HG03097 (cell line): ENCODE results near the gene USP50.
"Not testable (repeated sequence)": the region's sequence is repeated elsewhere in the genome, so short reads cannot be mapped to it uniquely, and the experiment has no call there.

Experiments used
- ATAC-seq: cut with Tn5 transposase; IDR thresholded peaks from one replicate; pipeline ENCODE4 v1.9.1; 2021; ENCODE audit not compliant: unreplicated experiment, low FRiP score

The USP50 gene

DNA sequence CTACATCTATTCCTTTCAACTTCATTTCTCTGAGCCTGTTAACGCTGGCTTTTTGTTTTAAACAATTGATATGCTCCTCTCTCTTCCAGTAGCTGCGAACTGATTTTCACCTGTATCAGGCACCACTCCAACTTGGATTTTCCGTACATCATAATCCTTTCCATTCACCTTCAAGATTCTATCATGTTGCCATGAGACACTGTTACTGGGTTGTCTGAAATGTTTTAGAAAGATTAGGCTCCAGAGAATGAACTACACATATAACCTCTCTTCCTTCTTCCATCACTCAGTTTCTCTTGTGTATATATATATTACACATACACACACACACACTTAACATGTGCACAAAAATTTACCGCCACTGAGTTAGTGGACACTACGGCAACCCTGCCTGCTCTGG lies at the start of gene USP50:
Gene USP50, minus strand, starts transcription at position 101 of the 400 bp plus-strand sequence. CDS start 141 bp downstream, outside the sequence.
- no peak for ATAC-seq

- no peak for ATAC-seq
Measured at GRCh38 chr15:50594311-50594710, 47.8 kb upstream of the USP50 start.

- no peak for ATAC-seq
Measured at GRCh38 chr15:50593761-50594160, 47.3 kb upstream of the USP50 start.

DNA sequence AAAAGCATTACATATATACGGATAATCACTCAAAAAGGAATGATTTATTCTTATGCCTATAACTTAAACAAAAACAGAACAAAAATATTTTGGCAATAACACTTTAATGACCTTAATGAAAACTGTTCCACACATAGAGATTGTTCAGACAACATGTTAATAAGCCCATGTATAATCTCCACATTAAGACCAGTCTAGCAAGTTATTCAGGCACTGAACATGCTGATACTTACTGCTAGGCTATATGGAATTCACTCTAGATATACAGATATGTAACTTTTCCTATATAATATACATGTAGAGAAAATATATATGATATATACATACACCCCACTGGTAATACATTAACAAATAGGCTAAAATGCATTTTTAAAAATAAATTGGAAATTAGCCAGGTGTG lies 43.8 kb upstream of the USP50 start:
- no peak for ATAC-seq

GRCh38 chr15:50577492-50577891 lies 31.0 kb upstream of the USP50 start:
- ATAC-seq: no peak

GRCh38 chr15:50576166-50576565 lies 29.7 kb upstream of the USP50 start:
- no peak for ATAC-seq

GRCh38 chr15:50573842-50574241 lies 27.4 kb upstream of the USP50 start:
- ATAC-seq: not testable (repeated sequence)

- ATAC-seq: no peak
Measured at GRCh38 chr15:50563756-50564155, 17.3 kb upstream of the USP50 start.

- no peak for ATAC-seq
Measured at GRCh38 chr15:50562735-50563640, 16.5 kb upstream of the USP50 start.

DNA sequence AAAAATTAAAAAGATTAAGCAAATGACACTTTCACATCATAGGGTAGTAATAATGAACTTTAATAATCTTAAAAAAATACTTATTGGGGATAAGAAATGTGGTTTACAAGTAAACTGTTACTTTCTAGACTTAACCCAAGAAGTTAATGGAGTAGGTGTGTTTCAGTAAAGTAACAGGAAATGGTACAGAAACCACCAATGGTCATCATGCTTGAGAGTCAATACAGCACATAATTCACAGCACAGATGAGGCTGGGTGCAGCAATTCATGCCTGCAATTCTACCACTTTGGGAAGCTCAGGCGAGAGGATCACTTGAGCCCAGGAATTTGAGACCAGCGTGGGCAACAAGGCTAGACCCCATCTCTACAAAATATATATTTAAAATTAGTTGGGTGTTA lies 11.5 kb upstream of the USP50 start:
- no peak for ATAC-seq

DNA sequence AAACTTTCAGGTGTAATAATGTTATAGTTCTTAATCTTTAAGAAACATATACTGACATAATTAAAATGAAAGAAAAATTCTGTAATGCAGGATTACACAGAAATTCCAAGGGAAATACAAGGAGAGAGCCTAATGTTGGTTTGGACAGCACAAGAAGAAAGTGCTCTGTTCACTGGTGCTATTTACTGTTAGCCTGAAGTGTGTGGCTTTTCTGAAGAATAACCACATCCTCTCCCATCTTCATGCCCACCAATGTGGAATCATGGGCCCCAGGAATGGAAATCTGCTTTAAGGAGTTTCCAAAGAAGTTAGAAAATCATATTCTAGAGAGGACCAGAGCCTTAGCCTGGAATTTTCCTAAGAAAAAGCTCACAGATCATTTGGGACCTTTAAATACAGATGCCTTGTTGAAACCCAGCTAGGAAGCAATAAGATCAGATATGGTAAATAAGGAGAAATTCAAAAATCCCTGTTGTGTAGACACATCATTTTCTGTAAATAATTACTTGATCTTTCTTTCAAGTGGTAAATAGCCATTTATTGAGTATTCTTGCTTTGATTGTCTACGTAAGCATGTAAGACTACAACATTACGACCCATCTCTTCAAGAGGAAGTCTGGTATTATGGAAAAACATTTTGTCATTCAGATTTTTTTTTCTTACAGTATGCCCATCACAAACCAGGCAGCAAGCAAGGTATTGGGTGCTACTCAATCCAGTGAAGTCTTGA lies 10.3 kb upstream of the USP50 start:
- ATAC-seq: no peak

GRCh38 chr15:50552238-50552637 lies 5.8 kb upstream of the USP50 start:
- no peak for ATAC-seq

GRCh38 chr15:50549326-50549725 lies 2.9 kb upstream of the USP50 start:
- ATAC-seq: no peak

DNA sequence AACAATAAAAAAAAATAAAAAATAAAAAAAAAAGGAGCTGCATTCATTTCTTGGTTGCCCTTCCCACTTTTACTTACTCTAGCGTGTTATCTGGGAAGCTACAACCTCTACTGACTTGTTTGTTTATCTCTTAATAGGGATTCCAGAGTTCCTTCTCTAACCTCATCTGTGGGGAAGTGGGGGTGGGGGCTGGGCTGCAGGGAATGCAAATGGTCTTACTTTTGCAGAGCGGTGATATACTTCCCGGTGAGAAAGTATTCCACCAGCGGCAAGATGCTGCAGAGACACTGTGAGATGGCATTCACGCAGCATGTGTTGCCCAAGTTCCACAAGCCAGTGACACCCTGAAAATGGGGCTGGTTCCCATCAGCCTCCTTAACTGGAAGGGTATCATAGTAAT lies 2.1 kb downstream of the USP50 start:
- ATAC-seq: no peak

- ATAC-seq: no peak
Measured at GRCh38 chr15:50543556-50543955, 2.9 kb downstream of the USP50 start.

- no peak for ATAC-seq
Measured at GRCh38 chr15:50542887-50543210, 3.6 kb downstream of the USP50 start.

GRCh38 chr15:50531766-50532165 lies 14.7 kb downstream of the USP50 start:
- ATAC-seq: no peak

GRCh38 chr15:50531163-50531562 lies 15.3 kb downstream of the USP50 start:
- ATAC-seq: no peak

GRCh38 chr15:50523851-50524251 lies 22.6 kb downstream of the USP50 start:
- no peak for ATAC-seq

GRCh38 chr15:50519740-50520425 lies 26.6 kb downstream of the USP50 start:
- ATAC-seq: no peak

GRCh38 chr15:50513001-50513400 lies 33.5 kb downstream of the USP50 start:
- ATAC-seq: no peak
